ENCODE results near the gene ACTN4.
A peak's percentile ranks its signal among the peaks of the same experiment; 100 is the strongest.

The ACTN4 gene

DNA sequence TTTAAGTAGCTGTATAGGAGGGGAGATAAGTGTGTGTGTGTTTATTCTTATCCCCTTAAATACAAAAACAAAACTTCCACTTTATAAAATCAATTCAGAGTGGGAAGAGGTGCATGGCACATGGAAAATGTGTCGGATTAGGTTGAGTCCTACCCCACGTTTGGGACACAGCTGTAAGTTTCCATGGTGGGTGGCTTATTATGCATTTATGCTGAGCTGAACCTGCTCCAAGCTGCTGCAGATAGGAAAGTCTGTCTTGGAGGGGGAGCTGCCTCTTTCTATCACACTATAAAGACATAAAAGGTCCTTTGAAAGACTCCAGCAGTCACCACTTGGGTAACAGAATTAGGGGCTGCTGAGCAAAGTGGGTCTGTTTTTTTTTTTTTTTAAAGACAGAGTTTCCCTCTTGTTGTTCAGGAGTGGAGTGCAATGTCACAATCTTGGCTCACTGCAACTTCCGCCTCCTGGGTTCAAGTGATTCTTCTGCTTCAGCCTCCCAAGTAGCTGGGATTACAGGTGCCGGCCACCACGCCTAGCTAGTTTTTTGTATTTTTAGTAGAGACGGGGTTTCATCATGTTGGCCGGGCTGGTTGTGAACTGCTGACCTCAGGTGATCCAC lies 15.2 kb downstream of the ACTN4 start:
- H3K4me3 ChIP-seq (ENCODE audit: low read length), result no peak overlapping the region
- TF ChIP-seq, protein P1, sequence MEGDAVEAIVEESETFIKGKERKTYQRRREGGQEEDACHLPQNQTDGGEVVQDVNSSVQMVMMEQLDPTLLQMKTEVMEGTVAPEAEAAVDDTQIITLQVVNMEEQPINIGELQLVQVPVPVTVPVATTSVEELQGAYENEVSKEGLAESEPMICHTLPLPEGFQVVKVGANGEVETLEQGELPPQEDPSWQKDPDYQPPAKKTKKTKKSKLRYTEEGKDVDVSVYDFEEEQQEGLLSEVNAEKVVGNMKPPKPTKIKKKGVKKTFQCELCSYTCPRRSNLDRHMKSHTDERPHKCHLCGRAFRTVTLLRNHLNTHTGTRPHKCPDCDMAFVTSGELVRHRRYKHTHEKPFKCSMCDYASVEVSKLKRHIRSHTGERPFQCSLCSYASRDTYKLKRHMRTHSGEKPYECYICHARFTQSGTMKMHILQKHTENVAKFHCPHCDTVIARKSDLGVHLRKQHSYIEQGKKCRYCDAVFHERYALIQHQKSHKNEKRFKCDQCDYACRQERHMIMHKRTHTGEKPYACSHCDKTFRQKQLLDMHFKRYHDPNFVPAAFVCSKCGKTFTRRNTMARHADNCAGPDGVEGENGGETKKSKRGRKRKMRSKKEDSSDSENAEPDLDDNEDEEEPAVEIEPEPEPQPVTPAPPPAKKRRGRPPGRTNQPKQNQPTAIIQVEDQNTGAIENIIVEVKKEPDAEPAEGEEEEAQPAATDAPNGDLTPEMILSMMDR (conservative IDR thresholded peaks at IDR 0.05; ENCODE audit: low read depth, low read length), result no peak
- no peak for DNase-seq (ENCODE audit: low read depth)

DNA sequence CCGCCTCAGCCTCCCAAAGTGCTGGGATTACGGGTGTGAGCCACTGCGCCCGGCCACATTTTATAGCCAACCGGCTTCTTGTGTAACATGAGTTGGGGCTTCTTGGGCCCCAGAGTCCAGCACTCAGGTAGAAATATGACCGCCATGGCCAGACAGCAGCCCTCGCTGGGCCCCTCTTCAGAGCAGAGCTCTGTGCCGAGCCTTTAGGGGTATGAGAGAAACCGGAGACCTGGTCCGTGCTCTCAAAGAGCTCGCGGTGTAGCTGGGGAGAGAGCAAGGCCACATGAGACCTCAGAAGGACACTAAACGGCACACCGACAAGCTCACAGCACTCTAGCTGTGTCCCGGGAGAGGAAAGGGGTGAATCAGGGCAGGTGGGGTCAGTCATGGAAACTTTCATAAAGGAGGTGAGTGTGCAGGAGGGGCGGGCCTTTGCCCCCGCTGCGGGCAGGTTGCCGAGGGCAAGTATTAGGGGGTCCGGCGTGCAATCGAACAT lies 15.8 kb downstream of the ACTN4 start:
- no peak for DNase-seq (ENCODE audit: low read depth)
- H3K4me3 ChIP-seq (ENCODE audit: low read length), result no peak overlapping the region
- TF ChIP-seq, protein P1 (conservative IDR thresholded peaks at IDR 0.05; ENCODE audit: low read depth, low read length), result no peak

DNA sequence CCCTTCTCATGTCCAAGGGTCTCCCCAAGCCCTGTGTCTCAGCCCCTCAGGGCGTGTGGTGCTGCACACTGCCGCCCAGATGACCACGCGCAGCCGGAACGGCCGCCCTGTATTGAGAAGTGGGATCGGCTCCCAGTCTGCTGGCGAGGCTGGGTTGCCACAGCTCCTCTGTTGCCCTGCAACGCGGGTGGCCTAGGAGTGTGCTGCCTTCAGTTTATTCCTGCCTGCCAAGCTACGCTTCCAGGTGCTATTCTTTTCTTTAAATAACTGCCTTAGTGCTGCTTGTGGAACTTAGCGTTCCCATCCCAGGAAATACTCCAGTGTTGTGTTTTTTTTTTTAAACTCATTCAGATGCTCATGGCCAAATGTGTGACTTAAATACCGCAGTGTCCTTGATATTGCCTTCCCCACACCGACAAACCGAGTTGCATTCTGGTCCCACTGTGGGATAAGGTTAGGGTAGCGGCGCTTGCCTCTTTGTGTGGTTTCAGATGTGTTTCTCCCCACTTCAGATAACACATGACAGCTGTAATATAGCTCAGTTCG lies 16.6 kb downstream of the ACTN4 start:
- TF ChIP-seq, protein P1 (conservative IDR thresholded peaks at IDR 0.05; ENCODE audit: low read depth, low read length), result no peak
- no peak overlapping the region for H3K4me3 ChIP-seq (ENCODE audit: low read length)
- no peak for DNase-seq (ENCODE audit: low read depth)

DNA sequence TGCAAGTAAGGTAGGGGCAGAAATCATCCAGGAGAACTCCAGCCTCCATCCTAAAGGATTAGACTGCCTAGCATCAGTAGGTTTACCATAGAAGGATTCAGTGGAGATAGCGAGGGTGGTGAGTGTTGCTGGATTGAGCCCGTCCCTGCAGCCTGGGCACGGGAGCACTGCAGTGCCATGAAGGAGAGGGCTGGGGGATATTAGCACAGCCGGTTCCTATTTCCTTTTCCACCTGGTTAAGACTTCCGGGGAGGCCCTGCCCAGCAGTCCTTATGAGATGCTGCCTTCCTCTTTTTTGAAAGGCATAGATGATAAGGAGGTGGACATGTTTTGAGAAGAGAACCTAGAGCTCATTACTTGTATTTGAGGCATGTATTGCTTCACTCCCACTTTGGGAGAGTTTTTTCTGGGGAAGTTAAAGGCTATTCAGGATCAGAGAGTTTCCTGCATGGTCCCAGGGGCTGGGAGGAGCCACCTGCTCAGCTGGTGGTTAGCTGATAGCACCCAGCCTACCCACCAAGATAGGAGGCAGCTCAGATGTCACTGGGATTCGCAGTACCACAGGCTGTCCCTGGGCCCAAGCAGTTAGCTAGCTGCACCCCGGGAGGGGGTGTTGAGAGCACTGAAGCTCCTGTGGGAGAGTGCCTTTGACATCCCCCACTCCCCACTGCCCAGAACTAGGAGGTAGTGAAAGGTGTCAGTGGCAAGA lies 17.2 kb downstream of the ACTN4 start:
- no peak for DNase-seq (ENCODE audit: low read depth)

DNA sequence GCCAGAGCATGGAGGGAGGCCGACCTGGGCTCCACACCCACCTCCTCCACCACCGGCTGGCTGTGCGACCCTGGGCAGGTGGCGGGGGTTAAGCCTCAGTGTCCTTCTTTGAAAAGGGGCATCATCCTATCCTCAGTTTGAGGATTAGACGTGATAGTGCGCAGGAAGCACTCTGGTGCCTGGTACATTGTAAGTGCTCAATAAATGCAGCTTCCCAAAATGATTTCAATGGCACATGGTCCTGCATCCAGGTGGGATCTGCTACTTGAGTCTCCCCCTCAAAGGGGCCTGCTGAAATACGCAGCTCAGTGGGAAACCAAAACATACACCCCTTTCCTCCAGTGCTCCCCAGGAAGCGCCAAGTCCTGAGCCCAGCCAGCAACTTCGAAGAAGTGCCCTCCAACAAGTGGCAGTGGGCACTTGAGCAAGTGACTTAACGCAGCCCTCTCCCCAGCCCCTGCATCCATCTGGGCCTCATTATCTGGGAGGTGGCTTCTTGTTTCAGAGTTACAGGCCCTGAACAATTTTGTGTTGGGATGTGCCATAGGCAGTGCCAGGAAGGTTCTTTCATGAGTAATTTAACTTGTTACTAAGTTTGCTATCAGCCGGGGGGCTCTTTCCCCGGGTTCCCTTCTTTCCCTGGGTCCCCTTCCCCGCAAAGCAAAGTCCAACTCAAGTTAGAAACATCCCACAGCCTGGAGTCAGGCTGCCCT lies 17.9 kb downstream of the ACTN4 start:
- no peak overlapping the region for H3K4me3 ChIP-seq (ENCODE audit: low read length)
- DNase-seq (ENCODE audit: low read depth), result no peak
- TF ChIP-seq, protein P1 (conservative IDR thresholded peaks at IDR 0.05; ENCODE audit: low read depth, low read length), result no peak

More for the DNA sequence above, 17.2 kb downstream of the ACTN4 start:
- TF ChIP-seq, protein P1 (conservative IDR thresholded peaks at IDR 0.05; ENCODE audit: low read depth, low read length), result no peak
- no peak overlapping the region for H3K4me3 ChIP-seq (ENCODE audit: low read length)

DNA sequence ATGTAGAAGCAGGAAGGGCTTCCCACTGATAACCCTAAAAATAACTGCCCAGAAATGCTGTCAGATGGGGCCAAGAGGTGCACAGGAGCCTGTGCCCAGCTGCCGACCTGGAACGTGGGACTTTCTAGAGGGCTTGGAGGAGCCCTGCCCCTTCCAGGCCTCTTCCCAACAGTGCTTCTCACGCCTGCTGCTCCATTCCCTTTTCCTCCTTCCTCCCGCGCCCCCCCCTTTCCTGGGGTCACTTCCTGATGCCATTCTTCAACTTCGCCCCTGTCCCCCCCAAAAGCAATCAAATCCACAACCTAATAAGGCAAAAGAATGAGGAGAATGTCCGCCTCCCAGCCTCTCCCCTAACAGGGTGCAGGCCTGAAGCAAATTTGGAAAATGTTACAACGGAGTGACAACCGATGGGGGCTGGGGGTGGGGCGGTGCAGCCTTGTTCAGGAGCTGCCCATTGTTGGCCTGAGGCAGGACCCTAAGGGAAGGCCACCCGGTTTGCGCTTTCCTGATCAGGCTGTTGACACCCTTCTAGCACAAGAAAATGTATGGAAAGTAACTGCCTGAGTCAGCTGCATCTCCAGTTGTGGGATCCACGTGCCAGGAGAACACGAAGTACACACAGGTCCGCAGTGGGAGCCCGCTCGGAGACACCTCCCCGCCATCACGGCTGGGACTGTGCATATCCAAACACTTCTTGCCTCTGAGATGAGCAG lies 18.7 kb downstream of the ACTN4 start:
- H3K4me3 ChIP-seq (ENCODE audit: low read length), result no peak overlapping the region
- DNase-seq (ENCODE audit: low read depth), result peak; percentile 71
- TF ChIP-seq, protein P1 (conservative IDR thresholded peaks at IDR 0.05; ENCODE audit: low read depth, low read length), result no peak
